ENCODE measurements around the gene GAPVD1.
A peak's percentile ranks its signal among the peaks of the same experiment; 100 is the strongest.
"Not testable (repeated sequence)": the region's sequence is repeated elsewhere in the genome, so short reads cannot be mapped to it uniquely, and the experiment has no call there.

GAPVD1 gene

GRCh38 chr9:125262294-125262991, 817 bp downstream of the GAPVD1 start:
- H3K4me3 ChIP-seq (ENCODE audit: low read depth, low read length): peak overlapping the region; percentile 96
- TF ChIP-seq CTCF (IDR thresholded peaks at IDR 0.05; ENCODE audit: low read depth, low read length): no peak

GRCh38 chr9:125264068-125264467, 2.4 kb downstream of the GAPVD1 start:
- not testable (repeated sequence) for H3K4me3 ChIP-seq (ENCODE audit: low read depth, low read length)

- H3K4me3 ChIP-seq (ENCODE audit: low read depth, low read length): no peak overlapping the region
- no peak for TF ChIP-seq CTCF (IDR thresholded peaks at IDR 0.05; ENCODE audit: low read depth, low read length)
These were observed 6.9 kb downstream of the GAPVD1 start for GRCh38 chr9:125268394-125269013.

GRCh38 chr9:125269014-125269397, 7.4 kb downstream of the GAPVD1 start:
- no peak for TF ChIP-seq CTCF (IDR thresholded peaks at IDR 0.05; ENCODE audit: low read depth, low read length)
- H3K4me3 ChIP-seq (ENCODE audit: low read depth, low read length): no peak overlapping the region

- TF ChIP-seq CTCF (IDR thresholded peaks at IDR 0.05; ENCODE audit: low read depth, low read length): no peak
- no peak overlapping the region for H3K4me3 ChIP-seq (ENCODE audit: low read depth, low read length)
These were observed 9.5 kb downstream of the GAPVD1 start for GRCh38 chr9:125271081-125271480.

GRCh38 chr9:125272697-125273096, 11.1 kb downstream of the GAPVD1 start:
- no peak for TF ChIP-seq CTCF (IDR thresholded peaks at IDR 0.05; ENCODE audit: low read depth, low read length)
- no peak overlapping the region for H3K4me3 ChIP-seq (ENCODE audit: low read depth, low read length)

GRCh38 chr9:125276771-125277170, 15.1 kb downstream of the GAPVD1 start:
- no peak overlapping the region for H3K4me3 ChIP-seq (ENCODE audit: low read depth, low read length)
- no peak for TF ChIP-seq CTCF (IDR thresholded peaks at IDR 0.05; ENCODE audit: low read depth, low read length)

Measured in WI38 (cell line).